PFSK-1 (cell line): ENCODE data around the gene GINS2.

ENCODE experiments used
- POLR2AphosphoS5 ChIP-seq: IDR thresholded peaks from 2 replicates; pipeline ENCODE4 v1.6.1; 2012; ENCODE audit warnings: low read depth, mild to moderate bottlenecking, control low read depth, low read length, moderate library complexity
- SIN3A ChIP-seq: IDR thresholded peaks from 2 replicates; pipeline ENCODE4 v1.6.1; 2012; ENCODE audit warnings: mild to moderate bottlenecking, low read length, moderate library complexity, borderline replicate concordance; ENCODE audit not compliant: insufficient read depth
- TAF1 ChIP-seq: IDR thresholded peaks from 2 replicates; pipeline ENCODE4 v1.6.1; 2012; ENCODE audit warnings: low read length, control low read depth, borderline replicate concordance; ENCODE audit not compliant: insufficient read depth

GRCh38 chr16:85657267-85657650 is 31.5 kb downstream of the GINS2 start:
- TF ChIP-seq TAF1 (no peak), POLR2AphosphoS5 (no peak), SIN3A (no peak)
